SK-N-SH treated with all-trans-retinoic acid at 6 μM for 48 hours (cell line): Measurements from ENCODE around the gene GALNT13.

Source experiments
- GLIS3 ChIP-seq: fragments of 250-450 bp; sonication (Bioruptor Pico); IDR thresholded peaks from 2 replicates; pipeline ENCODE4 v1.5.0; 2020; ENCODE audit warnings: mild to moderate bottlenecking, moderate library complexity
- OSR1 ChIP-seq: fragments of 250-450 bp; sonication (Bioruptor Pico); IDR thresholded peaks from 2 replicates; pipeline ENCODE4 v1.8.0; 2022; ENCODE audit warnings: moderate library complexity, mild to moderate bottlenecking, inconsistent platforms
- PATZ1 ChIP-seq: fragments of 250-450 bp; sonication (Bioruptor Pico); IDR thresholded peaks from 2 replicates; pipeline ENCODE4 v1.8.0; 2020; ENCODE audit warnings: mild to moderate bottlenecking, moderate library complexity, borderline replicate concordance
- POU6F1 ChIP-seq: fragments of 250-450 bp; sonication (Bioruptor Pico); IDR thresholded peaks from 2 replicates; pipeline ENCODE4 v1.8.0; 2021; ENCODE audit warnings: low read depth, mild to moderate bottlenecking, moderate library complexity, borderline replicate concordance
- PPARA ChIP-seq: fragments of 250-450 bp; sonication (Bioruptor Pico); IDR thresholded peaks from 2 replicates; pipeline ENCODE4 v1.5.0; 2020; ENCODE audit warnings: mild to moderate bottlenecking, borderline replicate concordance
- TCF4 ChIP-seq: fragments of 250-450 bp; sonication (Bioruptor Pico); IDR thresholded peaks from 2 replicates; pipeline ENCODE4 v1.8.0; 2021; ENCODE audit warnings: mild to moderate bottlenecking, moderate library complexity, borderline replicate concordance
- TOX ChIP-seq: fragments of 250-450 bp; sonication (Bioruptor Pico); IDR thresholded peaks from 2 replicates; pipeline ENCODE4 v1.8.0; 2021; ENCODE audit warnings: mild to moderate bottlenecking, moderate library complexity, borderline replicate concordance
- TSHZ2 ChIP-seq: fragments of 250-450 bp; sonication (Bioruptor Pico); IDR thresholded peaks from 2 replicates; pipeline ENCODE4 v1.5.0; 2020; ENCODE audit warnings: mild to moderate bottlenecking, moderate library complexity
- ZFP3 ChIP-seq: fragments of 250-450 bp; sonication (Bioruptor Pico); IDR thresholded peaks from 2 replicates; pipeline ENCODE4 v1.5.0; 2020; ENCODE audit warnings: mild to moderate bottlenecking, moderate library complexity
- ZFP30 ChIP-seq: fragments of 450-650 bp; formaldehyde crosslinking; IDR thresholded peaks from 2 replicates; pipeline ENCODE4 v1.5.0; 2022; ENCODE audit warnings: mild to moderate bottlenecking, moderate library complexity
- ZNF565 ChIP-seq: fragments of 450-650 bp; formaldehyde crosslinking; conservative IDR thresholded peaks from 2 replicates; pipeline ENCODE4 v1.5.0; 2020; ENCODE audit warnings: low read depth, mild to moderate bottlenecking, moderate library complexity
- TF ChIP-seq, protein P1 (sequence below): fragments of 250-450 bp; sonication (Bioruptor Pico); IDR thresholded peaks from 2 replicates; pipeline ENCODE4 v1.5.1; 2020; ENCODE audit warnings: low read depth, mild to moderate bottlenecking, moderate library complexity

- TF ChIP-seq PATZ1 (no peak), TOX (CRISPR knock-in tag) (no peak), TCF4 (CRISPR knock-in tag) (no peak), TSHZ2 (CRISPR knock-in tag) (no peak), PPARA (CRISPR knock-in tag) (no peak), ZFP3 (CRISPR knock-in tag) (no peak), ZFP30 (no peak), OSR1 (CRISPR knock-in tag) (no peak), POU6F1 (no peak), GLIS3 (CRISPR knock-in tag) (no peak), ZNF565 (CRISPR knock-in tag) (no peak)
- TF ChIP-seq, protein P1, sequence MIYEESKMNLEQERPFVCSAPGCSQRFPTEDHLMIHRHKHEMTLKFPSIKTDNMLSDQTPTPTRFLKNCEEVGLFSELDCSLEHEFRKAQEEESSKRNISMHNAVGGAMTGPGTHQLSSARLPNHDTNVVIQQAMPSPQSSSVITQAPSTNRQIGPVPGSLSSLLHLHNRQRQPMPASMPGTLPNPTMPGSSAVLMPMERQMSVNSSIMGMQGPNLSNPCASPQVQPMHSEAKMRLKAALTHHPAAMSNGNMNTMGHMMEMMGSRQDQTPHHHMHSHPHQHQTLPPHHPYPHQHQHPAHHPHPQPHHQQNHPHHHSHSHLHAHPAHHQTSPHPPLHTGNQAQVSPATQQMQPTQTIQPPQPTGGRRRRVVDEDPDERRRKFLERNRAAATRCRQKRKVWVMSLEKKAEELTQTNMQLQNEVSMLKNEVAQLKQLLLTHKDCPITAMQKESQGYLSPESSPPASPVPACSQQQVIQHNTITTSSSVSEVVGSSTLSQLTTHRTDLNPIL (CRISPR knock-in tag), result no peak
Observed at GRCh38 chr2:154267983-154268382, 396.3 kb downstream of the GALNT13 start.
